ENCODE measurements around the gene CD2AP.
"Not testable (repeated sequence)": the region's sequence is repeated elsewhere in the genome, so short reads cannot be mapped to it uniquely, and the experiment has no call there.

The CD2AP gene

GRCh38 chr6:47457370-47457769 lies 20.2 kb upstream of the CD2AP start:
- DNase-seq (ENCODE audit: low read depth, low spot score): no peak

- DNase-seq (ENCODE audit: low read depth, low spot score): no peak
Measured at GRCh38 chr6:47464052-47464451, 13.5 kb upstream of the CD2AP start.

GRCh38 chr6:47465117-47465516 lies 12.5 kb upstream of the CD2AP start:
- no peak for DNase-seq (ENCODE audit: low read depth, low spot score)

GRCh38 chr6:47471911-47472310 lies 5.7 kb upstream of the CD2AP start:
- DNase-seq (ENCODE audit: low read depth, low spot score): no peak

GRCh38 chr6:47473791-47474346 lies 3.7 kb upstream of the CD2AP start:
- DNase-seq (ENCODE audit: low read depth, low spot score): no peak

GRCh38 chr6:47475319-47475816 lies 2.2 kb upstream of the CD2AP start:
- no peak for DNase-seq (ENCODE audit: low read depth, low spot score)

GRCh38 chr6:47476781-47477496 lies 650 bp upstream of the CD2AP start:
- DNase-seq (ENCODE audit: low read depth, low spot score): peak; percentile 28

GRCh38 chr6:47478233-47479139 lies 897 bp downstream of the CD2AP start:
- DNase-seq (ENCODE audit: low read depth, low spot score): peak; percentile 45

- peak; percentile 25 for DNase-seq (ENCODE audit: low read depth, low spot score)
Measured at GRCh38 chr6:47479140-47479508, 1.5 kb downstream of the CD2AP start.

- DNase-seq (ENCODE audit: low read depth, low spot score): no peak
Measured at GRCh38 chr6:47479874-47480273, 2.3 kb downstream of the CD2AP start.

- not testable (repeated sequence) for DNase-seq (ENCODE audit: low read depth, low spot score)
Measured at GRCh38 chr6:47481213-47481612, 3.6 kb downstream of the CD2AP start.

GRCh38 chr6:47481806-47482205 lies 4.2 kb downstream of the CD2AP start:
- DNase-seq (ENCODE audit: low read depth, low spot score): no peak

- DNase-seq (ENCODE audit: low read depth, low spot score): no peak
Measured at GRCh38 chr6:47483516-47483852, 5.9 kb downstream of the CD2AP start.

GRCh38 chr6:47483853-47484546 lies 6.4 kb downstream of the CD2AP start:
- DNase-seq (ENCODE audit: low read depth, low spot score): peak; percentile 59

- peak; percentile 93 for DNase-seq (ENCODE audit: low read depth, low spot score)
Measured at GRCh38 chr6:47484616-47485015, 7.0 kb downstream of the CD2AP start.

- no peak for DNase-seq (ENCODE audit: low read depth, low spot score)
Measured at GRCh38 chr6:47485083-47485482, 7.5 kb downstream of the CD2AP start.

- no peak for DNase-seq (ENCODE audit: low read depth, low spot score)
Measured at GRCh38 chr6:47485491-47486135, 8.0 kb downstream of the CD2AP start.

GRCh38 chr6:47489995-47490394 lies 12.4 kb downstream of the CD2AP start:
- DNase-seq (ENCODE audit: low read depth, low spot score): no peak

GRCh38 chr6:47490676-47491075 lies 13.1 kb downstream of the CD2AP start:
- no peak for DNase-seq (ENCODE audit: low read depth, low spot score)

GRCh38 chr6:47492355-47492754 lies 14.8 kb downstream of the CD2AP start:
- DNase-seq (ENCODE audit: low read depth, low spot score): no peak

GRCh38 chr6:47495207-47495606 lies 17.6 kb downstream of the CD2AP start:
- no peak for DNase-seq (ENCODE audit: low read depth, low spot score)

All from astrocyte of the hippocampus (primary cell).